HG03558 (cell line): Measurements from ENCODE around the gene PIK3R2.
"Not testable (repeated sequence)": the region's sequence is repeated elsewhere in the genome, so short reads cannot be mapped to it uniquely, and the experiment has no call there.

Experiments used
- ATAC-seq: cut with Tn5 transposase; IDR thresholded peaks from one replicate; pipeline ENCODE4 v1.9.1; 2021; ENCODE audit warnings: moderate number of reproducible peaks; ENCODE audit not compliant: unreplicated experiment; ENCODE audit errors: extremely low read depth

Gene PIK3R2

DNA sequence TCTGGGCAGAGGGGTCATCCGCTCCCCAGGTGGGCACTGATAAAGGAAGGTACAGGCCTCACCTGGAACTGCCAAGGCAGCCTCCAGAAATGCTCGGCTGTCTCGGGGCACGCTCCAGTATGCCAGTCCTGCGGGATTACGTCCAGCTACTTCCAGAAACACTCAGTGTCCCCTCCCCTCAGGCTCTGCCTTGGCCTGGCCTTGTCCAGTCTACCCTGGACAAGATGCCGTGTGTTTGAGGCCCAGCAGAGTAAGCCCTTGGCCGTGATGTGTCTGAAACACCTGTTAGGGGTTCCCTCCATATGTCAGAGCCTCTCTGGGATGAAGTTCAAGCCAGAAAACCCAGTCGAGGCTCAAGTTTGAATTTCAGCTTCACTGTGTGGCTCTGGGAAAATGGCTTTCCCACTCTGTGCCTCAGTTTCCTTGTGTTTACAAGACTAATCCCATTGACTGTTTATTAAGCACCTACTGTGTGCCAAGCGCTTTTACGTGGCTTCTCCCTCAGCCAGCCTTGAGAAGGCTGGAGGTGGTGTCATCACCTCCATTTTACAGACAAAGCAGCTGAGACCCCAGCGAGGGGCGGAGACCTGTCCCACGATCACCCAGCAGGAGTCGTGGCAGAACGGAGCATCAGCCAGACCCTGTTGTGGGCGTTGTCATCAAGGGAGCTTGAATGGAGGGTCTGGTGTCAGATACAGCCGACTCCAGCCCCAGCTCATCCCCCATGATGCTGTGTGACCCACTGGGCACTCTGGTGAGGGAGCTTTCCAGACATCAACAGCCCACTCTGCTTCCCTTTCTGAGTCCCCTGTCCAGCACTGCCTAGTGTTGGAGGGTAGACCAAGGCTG is 2.0 kb upstream of the PIK3R2 start:
- ATAC-seq = no peak

DNA sequence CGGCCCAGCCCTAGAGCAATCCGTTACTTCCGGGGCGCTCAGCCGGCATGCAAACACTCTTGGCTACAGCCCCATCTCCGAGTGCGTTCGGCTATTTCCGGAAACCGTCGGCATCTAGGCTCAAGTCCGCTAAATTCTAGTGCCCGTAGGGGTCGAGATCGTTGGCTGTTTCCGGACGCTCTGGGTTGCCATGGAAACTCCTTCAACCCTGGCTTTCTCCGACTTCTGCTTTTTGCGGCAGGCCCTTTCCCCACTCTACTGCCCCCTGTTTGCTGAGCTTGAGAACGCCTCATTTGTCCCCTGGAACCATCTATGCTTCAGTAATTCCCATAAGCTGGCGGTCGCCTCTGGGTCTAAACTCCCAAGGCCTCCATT is 534 bp upstream of the PIK3R2 start:
- ATAC-seq = peak; percentile 40

DNA sequence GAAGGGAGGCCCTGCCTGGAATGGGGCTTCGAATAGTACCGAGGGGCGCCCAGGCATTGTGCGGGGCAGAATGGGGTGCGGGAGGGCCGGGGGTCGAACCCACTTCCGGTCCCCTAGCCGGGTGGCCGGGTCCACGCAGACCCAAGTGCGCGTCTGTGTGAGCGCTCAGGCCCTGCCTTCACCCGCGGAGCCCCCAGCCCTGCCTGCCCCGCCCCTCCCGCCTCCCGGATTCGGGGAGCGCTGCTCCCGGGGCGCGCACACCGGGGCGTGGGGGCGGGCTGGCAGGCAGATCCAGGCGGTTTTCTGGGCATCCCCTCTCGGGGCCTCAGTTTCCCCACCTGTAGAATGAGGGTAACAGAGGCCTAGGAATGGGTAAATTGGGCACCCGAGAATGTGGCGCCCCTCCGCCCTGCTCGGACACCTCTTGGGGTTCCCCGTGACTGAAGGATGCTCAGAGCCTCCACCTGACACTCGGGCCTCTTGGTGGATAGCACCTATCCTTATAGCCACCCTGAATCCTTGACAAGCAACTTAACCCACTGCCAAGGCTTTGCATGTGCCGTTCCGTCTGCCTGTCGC is 682 bp downstream of the PIK3R2 start:
- no peak for ATAC-seq

GRCh38 chr19:18155095-18156087 is 2.4 kb downstream of the PIK3R2 start:
- ATAC-seq = no peak

GRCh38 chr19:18156268-18156667 is 3.3 kb downstream of the PIK3R2 start:
- no peak for ATAC-seq

DNA sequence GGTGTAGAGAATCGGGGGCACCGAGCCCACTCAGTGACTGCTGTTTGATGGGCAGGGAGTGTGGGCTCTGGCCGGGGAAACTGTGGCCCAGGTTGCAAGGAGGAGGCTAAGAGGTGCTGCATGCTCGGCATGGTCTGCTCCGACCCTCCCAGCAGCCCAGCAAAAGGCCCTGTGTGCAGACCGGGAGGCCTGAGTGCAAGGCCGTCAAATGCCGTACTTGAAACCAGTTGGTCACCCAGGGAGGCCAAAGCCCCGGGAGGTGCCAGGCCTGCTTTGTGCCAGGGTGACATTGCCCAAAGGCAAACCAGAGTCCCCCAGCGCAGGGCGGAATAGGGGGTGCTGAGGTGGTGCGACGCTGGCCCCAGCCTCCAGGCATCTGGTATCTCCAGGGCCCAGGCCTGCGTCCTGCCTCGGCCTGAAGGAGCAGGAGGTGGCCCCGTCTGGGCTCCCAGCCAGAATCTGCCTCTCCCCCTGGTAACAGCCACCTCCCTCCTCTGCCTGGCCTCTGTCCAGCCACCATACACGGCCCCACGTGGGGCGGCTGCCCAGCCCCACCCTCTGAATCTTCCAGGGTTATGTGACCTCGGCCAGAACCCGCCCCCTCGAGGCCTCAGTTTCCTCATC is 4.0 kb downstream of the PIK3R2 start:
- no peak for ATAC-seq

DNA sequence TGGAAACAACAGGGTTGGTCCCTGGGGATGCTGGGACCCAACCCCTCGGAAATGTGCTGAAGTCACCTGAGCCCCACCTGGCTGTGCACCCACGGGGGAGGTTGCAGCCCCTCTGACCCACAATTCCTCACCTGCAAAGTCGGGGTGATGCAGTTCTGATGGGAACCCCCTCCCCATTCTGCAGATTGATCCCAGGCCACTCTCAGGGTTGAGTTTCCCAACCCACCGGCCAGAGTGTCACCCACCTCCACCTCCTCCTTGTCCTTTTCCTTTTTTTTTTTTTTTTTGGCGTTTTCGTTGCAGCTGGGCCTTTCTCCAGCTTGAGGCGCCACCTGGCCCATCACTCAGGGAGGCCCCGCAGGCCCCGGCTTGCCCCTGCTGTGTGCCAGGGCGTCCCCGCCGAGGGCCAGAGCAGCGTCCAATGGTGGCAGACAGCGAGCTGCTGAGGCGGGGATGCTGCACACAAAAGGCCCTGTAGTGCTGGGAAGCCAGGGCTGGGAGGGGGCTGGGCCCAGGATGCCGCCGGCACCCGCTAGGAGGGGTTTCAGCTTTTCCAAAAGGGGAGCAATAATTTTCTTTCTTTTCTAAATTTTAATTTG is 4.6 kb downstream of the PIK3R2 start:
- ATAC-seq = no peak

GRCh38 chr19:18158467-18158866 is 5.5 kb downstream of the PIK3R2 start:
- no peak for ATAC-seq

DNA sequence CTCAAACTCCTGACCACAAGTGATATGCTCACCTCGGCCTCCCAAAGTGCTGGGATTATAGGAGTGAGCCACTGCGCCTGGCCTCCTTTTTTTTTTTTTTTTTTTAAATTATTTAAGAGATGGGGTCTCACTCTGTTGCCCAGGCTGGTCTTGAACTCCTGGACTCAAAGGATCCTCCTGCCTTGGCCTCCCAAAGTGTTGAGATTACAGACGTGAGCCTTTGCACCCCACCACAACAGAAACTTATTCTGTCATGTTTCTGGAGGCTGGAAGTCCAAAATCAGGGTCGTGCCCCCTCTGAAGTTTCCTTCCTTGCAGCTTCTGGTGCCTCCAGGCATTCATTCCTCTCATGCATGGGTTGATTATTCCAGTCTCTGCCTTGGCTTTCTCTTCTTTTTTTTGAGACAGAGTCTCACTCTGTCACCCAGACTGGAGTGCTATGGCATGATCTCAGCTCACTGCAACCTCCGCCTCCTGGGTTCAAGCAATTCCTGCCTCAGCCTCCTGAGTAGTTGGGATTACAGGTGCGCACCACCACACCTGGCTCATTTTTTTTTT is 6.2 kb downstream of the PIK3R2 start:
- not testable (repeated sequence) for ATAC-seq

DNA sequence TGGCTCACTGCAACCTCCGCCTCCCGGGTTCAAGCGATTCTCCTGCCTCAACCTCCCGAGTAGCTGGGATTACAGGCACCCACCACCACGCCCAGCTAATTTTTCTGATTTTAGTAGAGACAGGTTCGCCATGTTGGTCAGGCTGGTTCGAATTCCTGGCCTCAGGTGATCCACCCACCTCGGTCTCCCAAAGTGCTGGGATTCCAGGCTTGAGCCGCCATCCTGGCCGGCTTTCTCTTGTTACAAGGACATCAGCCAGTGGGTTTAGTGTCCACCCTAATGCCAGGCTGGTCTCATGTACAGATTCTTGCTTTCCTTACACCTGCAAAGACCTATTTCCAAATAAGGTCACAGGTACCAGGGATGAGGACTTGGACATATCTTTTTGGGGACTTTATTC is 6.8 kb downstream of the PIK3R2 start:
- no peak for ATAC-seq

- no peak for ATAC-seq
These were observed 7.6 kb downstream of the PIK3R2 start for GRCh38 chr19:18160493-18160970.

DNA sequence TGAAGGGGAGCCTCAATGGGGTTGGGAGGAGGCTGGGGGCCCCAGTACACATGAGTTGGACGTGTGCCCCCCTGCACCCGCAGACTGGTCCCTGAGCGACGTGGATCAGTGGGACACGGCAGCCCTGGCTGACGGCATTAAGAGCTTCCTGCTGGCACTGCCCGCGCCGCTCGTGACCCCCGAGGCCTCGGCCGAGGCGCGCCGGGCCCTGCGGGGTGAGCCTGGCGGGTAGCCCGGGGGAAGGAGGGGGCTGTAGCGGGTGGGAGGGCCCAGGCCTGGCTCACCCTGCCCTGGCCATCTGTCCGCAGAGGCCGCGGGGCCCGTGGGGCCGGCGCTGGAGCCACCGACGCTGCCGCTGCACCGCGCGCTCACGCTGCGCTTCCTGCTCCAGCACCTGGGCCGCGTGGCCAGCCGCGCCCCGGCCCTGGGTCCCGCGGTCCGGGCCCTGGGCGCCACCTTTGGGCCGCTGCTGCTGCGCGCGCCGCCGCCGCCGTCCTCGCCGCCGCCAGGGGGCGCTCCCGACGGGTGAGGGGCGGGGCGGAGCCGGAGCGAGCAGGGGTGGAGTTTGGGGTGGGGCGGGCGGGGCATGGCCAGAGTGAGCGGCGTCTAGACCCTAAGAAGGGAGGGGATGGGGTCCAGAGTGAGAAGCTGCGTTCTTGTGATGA is 8.1 kb downstream of the PIK3R2 start:
- ATAC-seq = no peak

- no peak for ATAC-seq
These were observed 8.7 kb downstream of the PIK3R2 start for GRCh38 chr19:18161636-18162002.

- no peak for ATAC-seq
These were observed 11.1 kb downstream of the PIK3R2 start for GRCh38 chr19:18164072-18164471.

DNA sequence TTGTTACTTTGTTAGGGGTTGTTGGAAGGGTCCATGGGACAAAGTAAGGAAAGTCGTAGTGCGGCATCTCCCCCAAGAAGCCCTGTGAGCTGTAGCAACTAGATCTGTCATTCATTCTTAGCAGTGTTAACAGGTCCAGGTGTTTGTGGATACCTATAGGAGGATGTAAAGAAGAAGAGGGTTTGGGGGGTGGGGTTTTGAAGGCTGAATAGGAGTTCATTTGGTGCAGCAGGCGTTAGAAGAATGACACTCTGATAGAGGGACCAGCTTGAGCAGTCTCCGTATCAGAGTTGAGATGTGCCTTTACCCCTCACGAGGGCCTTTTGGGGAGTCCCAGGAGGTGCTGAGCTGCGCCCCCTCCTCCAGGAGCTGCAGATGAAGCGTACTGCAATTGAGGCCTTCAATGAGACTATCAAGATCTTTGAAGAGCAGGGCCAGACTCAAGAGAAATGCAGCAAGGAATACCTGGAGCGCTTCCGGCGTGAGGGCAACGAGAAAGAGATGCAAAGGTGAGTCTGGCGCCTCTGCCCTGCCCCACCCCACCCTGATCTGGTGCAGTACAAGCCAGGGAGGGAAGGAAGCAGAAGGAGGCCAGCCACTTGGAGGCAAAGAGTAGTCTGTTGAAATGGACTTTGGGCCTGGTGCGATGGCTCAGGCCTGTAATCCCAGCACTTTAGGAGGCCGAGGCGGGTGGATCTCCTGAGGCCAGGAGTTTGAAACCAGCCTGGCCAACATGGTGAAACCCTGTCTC is 13.0 kb downstream of the PIK3R2 start:
- ATAC-seq = no peak

DNA sequence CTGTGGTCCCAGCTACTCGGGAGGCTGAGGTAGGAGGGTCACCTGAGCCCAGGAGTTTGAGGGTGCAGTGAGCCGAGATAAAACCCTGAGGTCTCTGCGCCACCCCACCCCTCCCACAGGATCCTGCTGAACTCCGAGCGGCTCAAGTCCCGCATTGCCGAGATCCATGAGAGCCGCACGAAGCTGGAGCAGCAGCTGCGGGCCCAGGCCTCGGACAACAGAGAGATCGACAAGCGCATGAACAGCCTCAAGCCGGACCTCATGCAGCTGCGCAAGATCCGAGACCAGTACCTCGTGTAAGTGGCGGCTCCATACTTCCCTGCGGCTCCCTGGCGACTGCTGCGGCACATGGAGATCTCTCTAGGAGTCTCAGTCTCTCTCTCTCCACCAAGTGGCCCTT is 14.0 kb downstream of the PIK3R2 start:
- ATAC-seq = no peak

GRCh38 chr19:18167975-18168645 is 15.1 kb downstream of the PIK3R2 start:
- no peak for ATAC-seq
